Astrocyte (in vitro differentiated cells and primary cell): ENCODE data around the gene KCTD10. TPM values are rescaled to one million over a fixed set of nuclear protein-coding genes. Genes with fewer than 3 reads are reported as not detected.

ENCODE experiments used
- DNase-seq: peaks from one replicate; pipeline ENCODE4 v3.0.0-alpha.2; 2010; ENCODE audit warnings: low read depth
- FAIRE-seq: peaks from 2 replicates; lab custom pipeline; 2011; peaks lifted over from hg19 to GRCh38; lab: Jason Lieb, UNC
- H2AFZ ChIP-seq: 2 replicates; pipeline ENCODE4 v1.6.0; 2012; ENCODE audit warnings: low read depth, low read length, inconsistent platforms
- H3K27ac ChIP-seq: 2 replicates; pipeline ENCODE4 v1.5.1; 2011; ENCODE audit warnings: low read depth, low read length, inconsistent platforms
- H3K27me3 ChIP-seq: 2 replicates; pipeline ENCODE4 v1.6.0; 2011; ENCODE audit warnings: low read length, inconsistent platforms; ENCODE audit not compliant: insufficient read depth
- H3K36me3 ChIP-seq: 2 replicates; pipeline ENCODE4 v1.5.1; 2011; ENCODE audit warnings: low read length, inconsistent platforms; ENCODE audit not compliant: insufficient read depth
- H3K4me1 ChIP-seq: 2 replicates; pipeline ENCODE4 v1.5.1; 2011; ENCODE audit warnings: low read length, inconsistent platforms; ENCODE audit not compliant: insufficient read depth
- H3K4me2 ChIP-seq: 2 replicates; pipeline ENCODE4 v1.6.0; 2012; ENCODE audit warnings: low read length, inconsistent platforms
- H3K4me3 ChIP-seq: 2 replicates; pipeline ENCODE4 v1.5.1; 2011; ENCODE audit warnings: low read depth, mild to moderate bottlenecking, low read length, inconsistent platforms; ENCODE audit not compliant: insufficient read depth
- H3K79me2 ChIP-seq: 2 replicates; pipeline ENCODE4 v1.6.0; 2012; ENCODE audit warnings: mild to moderate bottlenecking, low read length, inconsistent platforms; ENCODE audit not compliant: insufficient read depth
- H3K9ac ChIP-seq: 2 replicates; pipeline ENCODE4 v1.6.0; 2012; ENCODE audit warnings: mild to moderate bottlenecking, low read length, inconsistent platforms
- H3K9me3 ChIP-seq: 2 replicates; pipeline ENCODE4 v1.5.1; 2012; ENCODE audit warnings: low read depth, mild to moderate bottlenecking, low read length, inconsistent platforms; ENCODE audit not compliant: insufficient read depth
- H4K20me1 ChIP-seq: 2 replicates; pipeline ENCODE4 v1.6.0; 2012; ENCODE audit warnings: low read length, inconsistent platforms; ENCODE audit not compliant: insufficient read depth
- H3K27ac Mint-ChIP-seq: one replicate; pipeline ENCODE4 v1.8.0; 2021; ENCODE audit warnings: mild to moderate bottlenecking, mixed read lengths; ENCODE audit not compliant: unreplicated experiment
- H3K27me3 Mint-ChIP-seq: one replicate; pipeline ENCODE4 v1.8.0; 2021; ENCODE audit warnings: low read depth, mixed read lengths; ENCODE audit not compliant: unreplicated experiment
- H3K36me3 Mint-ChIP-seq: one replicate; pipeline ENCODE4 v1.8.0; 2021; ENCODE audit warnings: low read depth, mixed read lengths; ENCODE audit not compliant: unreplicated experiment
- H3K4me1 Mint-ChIP-seq: one replicate; pipeline ENCODE4 v1.8.0; 2021; ENCODE audit warnings: low read depth, mixed read lengths; ENCODE audit not compliant: unreplicated experiment
- H3K4me3 Mint-ChIP-seq: one replicate; pipeline ENCODE4 v1.8.0; 2021; ENCODE audit warnings: mild to moderate bottlenecking, moderate library complexity, mixed read lengths; ENCODE audit not compliant: unreplicated experiment
- H3K9me3 Mint-ChIP-seq: one replicate; pipeline ENCODE4 v1.8.0; 2021; ENCODE audit warnings: mild to moderate bottlenecking, mixed read lengths; ENCODE audit not compliant: unreplicated experiment
- CTCF ChIP-seq: IDR thresholded peaks from 2 replicates; pipeline ENCODE4 v1.5.1; 2011; ENCODE audit warnings: low read depth, mild to moderate bottlenecking, inconsistent platforms, low read length, moderate library complexity; ENCODE audit not compliant: insufficient read depth
- EZH2 ChIP-seq: IDR thresholded peaks from 2 replicates; pipeline ENCODE4 v1.6.1; 2012; ENCODE audit warnings: mild to moderate bottlenecking, low read length, inconsistent platforms; ENCODE audit not compliant: insufficient read depth
- total RNA-seq: library from RNA; stranded (reverse); gene quantifications from 2 replicates; pipeline ENCODE4 v1.2.1, GENCODE V29; 2021

KCTD10 gene
- total RNA-seq, 1 donor from 2014 or later = 118 TPM

DNA sequence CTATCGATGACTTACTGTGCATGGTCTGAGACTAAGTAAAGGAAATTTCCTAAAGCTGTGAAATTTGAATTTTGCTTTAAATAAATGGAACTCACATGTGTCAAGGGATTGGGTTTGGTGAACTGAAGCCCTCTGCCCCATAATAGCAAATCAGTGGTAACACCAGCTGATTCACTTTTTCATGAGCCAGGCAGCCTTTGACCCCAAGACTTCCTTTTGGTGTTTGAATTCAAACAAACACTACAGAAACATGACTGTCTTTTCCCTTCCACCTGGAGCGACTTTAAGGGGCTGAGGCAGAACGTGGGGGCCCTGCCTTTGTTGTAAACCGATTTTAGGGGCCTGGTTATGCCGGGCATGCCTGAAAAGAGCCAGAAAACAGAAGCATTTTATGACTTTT is 28.8 kb downstream of the KCTD10 start:
- H3K4me1 ChIP-seq = peaks cover 5% of the 10 kb centered on the region
- H3K9me3 ChIP-seq = no peaks in the 10 kb centered on the region
- peaks cover 13% of the 10 kb centered on the region for H3K4me1 Mint-ChIP-seq
- H4K20me1 ChIP-seq = peaks cover 56% of the 10 kb centered on the region
- H3K27ac ChIP-seq = no peak overlapping the region
- peaks cover 37% of the 10 kb centered on the region for H3K36me3 Mint-ChIP-seq
- FAIRE-seq (no peak), DNase-seq (no peak)
- no peaks in the 10 kb centered on the region for H3K27me3 ChIP-seq
- H3K36me3 ChIP-seq = peaks cover 30% of the 10 kb centered on the region
- H3K9ac ChIP-seq = no peak overlapping the region
- H3K27me3 Mint-ChIP-seq = no peaks in the 10 kb centered on the region
- no peak overlapping the region for H3K4me3 ChIP-seq
- H2AFZ ChIP-seq = no peak overlapping the region
- no peak overlapping the region for H3K4me3 Mint-ChIP-seq
- TF ChIP-seq CTCF (no peak), EZH2 (no peak)
- H3K27ac Mint-ChIP-seq = no peak overlapping the region
- no peak overlapping the region for H3K4me2 ChIP-seq
- H3K9me3 Mint-ChIP-seq = no peaks in the 10 kb centered on the region
- peaks cover 61% of the 10 kb centered on the region for H3K79me2 ChIP-seq

DNA sequence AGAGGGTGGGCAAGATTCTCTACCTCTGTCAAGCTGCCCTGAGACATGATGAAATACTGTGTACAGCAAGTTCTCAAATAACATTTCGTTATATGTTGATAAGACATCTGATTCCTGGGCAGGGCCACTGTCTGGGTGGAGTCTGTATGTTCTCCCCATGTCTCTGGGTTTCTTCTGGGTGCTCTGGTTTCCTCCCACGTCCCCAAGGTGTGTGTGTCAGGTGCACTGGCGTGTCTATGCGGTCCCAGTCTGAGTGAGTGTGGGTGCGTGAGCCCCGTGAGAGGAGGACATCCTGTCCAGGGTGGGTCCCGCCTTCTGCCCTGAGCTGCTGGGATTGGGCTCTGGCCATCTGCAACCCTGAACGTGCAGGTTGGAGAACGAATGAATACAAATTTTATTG is 29.6 kb downstream of the KCTD10 start:
- H3K4me3 ChIP-seq = no peak overlapping the region
- no peak overlapping the region for H2AFZ ChIP-seq
- no peak overlapping the region for H3K27ac ChIP-seq
- H3K27ac Mint-ChIP-seq = no peak overlapping the region
- H3K9me3 Mint-ChIP-seq = no peaks in the 10 kb centered on the region
- H3K27me3 ChIP-seq = no peaks in the 10 kb centered on the region
- no peak overlapping the region for H3K4me3 Mint-ChIP-seq
- peaks cover 5% of the 10 kb centered on the region for H3K4me1 ChIP-seq
- peaks cover 53% of the 10 kb centered on the region for H4K20me1 ChIP-seq
- FAIRE-seq (no peak), DNase-seq (no peak)
- H3K36me3 Mint-ChIP-seq = peaks cover 33% of the 10 kb centered on the region
- no peak overlapping the region for H3K4me2 ChIP-seq
- peaks cover 56% of the 10 kb centered on the region for H3K79me2 ChIP-seq
- peaks cover 13% of the 10 kb centered on the region for H3K4me1 Mint-ChIP-seq
- peaks cover 26% of the 10 kb centered on the region for H3K36me3 ChIP-seq
- H3K9me3 ChIP-seq = no peaks in the 10 kb centered on the region
- no peaks in the 10 kb centered on the region for H3K27me3 Mint-ChIP-seq
- no peak overlapping the region for H3K9ac ChIP-seq
- TF ChIP-seq EZH2 = no peak
- no peak for TF ChIP-seq CTCF

- TF ChIP-seq CTCF (no peak), EZH2 (no peak)
- Histone ChIP-seq H3K9ac (no peak overlapping the region), H3K4me2 (no peak overlapping the region), H3K4me3 (no peak overlapping the region), H3K27me3 (no peaks in the 10 kb centered on the region), H4K20me1 (peaks cover 48% of the 10 kb centered on the region), H3K4me1 (peaks cover 5% of the 10 kb centered on the region), H3K79me2 (peaks cover 51% of the 10 kb centered on the region), H2AFZ (no peak overlapping the region), H3K36me3 (peaks cover 21% of the 10 kb centered on the region), H3K27ac (no peak overlapping the region), H3K9me3 (no peaks in the 10 kb centered on the region)
- H3K27me3 Mint-ChIP-seq = no peaks in the 10 kb centered on the region
- FAIRE-seq (no peak), DNase-seq (no peak)
- no peak overlapping the region for H3K4me3 Mint-ChIP-seq
- H3K4me1 Mint-ChIP-seq = peaks cover 13% of the 10 kb centered on the region
- no peaks in the 10 kb centered on the region for H3K9me3 Mint-ChIP-seq
- H3K27ac Mint-ChIP-seq = no peak overlapping the region
- H3K36me3 Mint-ChIP-seq = peaks cover 34% of the 10 kb centered on the region
These were observed 30.2 kb downstream of the KCTD10 start for GRCh38 chr12:109446869-109447268.
